HL-60/S4 treated with phorbol 12-myristate 13-acetate at 8.2 ng/mL for 4 days and 3 days (cell line): ENCODE data around the gene VEGFA.

Experiments used
- in situ Hi-C: fragments of 300-500 bp; cut with MboI; formaldehyde crosslinking; loops from 2 replicates; pipeline ENCODE4 v1.15.0; 2022; ENCODE audit warnings: low sequenced_read_pairs

Gene VEGFA

DNA sequence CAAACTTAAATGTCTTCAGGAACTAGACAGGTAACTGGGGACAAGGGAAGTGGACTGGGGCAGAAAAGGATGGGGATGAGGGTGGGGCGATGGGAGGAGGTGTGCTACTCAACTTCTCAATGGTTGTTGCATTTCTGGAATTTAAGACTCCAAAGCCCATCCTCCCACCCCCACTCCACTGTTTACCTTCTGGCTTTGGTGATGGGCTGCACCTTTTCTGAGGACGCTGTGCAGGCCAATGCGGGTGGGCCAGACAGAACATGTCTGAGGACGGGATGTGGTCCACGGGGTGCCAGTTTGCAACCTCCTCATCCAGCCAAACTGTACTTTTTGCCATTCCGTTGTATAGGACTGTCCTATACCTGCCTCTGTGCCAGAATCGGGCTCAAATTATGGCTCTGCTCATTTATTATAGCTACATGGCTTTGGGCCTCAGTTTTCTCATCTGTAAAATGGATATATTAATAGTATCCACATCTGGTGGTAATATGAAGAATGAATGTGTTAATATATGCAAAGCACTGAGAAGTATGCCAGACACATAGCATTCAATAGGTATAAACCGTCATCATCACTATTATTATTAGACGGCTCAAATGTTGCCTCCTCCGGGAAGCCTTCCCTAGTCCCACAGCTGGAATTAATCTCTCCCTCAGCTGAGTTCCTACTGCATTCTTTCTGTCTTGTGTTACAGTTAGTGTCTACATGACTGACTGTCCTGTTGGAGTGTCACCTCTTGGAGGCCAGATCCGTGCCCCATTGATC is 31.0 kb upstream of the VEGFA start:
- in situ Hi-C loops = no loop called here

DNA sequence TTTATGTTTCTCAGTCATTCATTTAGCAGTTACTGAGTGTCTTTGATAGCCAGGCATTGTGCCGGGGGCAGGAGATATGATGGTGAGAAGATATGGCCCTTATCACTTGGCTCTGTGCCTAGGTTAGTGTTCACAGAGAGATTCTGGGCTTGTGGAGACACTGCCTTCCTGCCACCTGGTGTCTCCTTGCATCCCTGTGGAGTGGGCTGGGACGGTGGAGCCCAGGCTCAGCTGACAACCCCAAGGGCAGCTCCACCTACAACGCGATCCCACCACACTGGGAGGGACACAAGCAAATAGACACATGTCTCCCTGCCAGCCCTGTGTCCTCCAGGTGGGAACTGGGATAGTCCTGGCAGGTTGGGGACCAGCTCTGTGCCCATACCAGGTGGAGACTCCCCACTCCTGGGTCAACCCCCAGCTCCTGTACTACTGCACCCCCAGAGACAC is 30.3 kb upstream of the VEGFA start:
- in situ Hi-C loops = no loop called here

DNA sequence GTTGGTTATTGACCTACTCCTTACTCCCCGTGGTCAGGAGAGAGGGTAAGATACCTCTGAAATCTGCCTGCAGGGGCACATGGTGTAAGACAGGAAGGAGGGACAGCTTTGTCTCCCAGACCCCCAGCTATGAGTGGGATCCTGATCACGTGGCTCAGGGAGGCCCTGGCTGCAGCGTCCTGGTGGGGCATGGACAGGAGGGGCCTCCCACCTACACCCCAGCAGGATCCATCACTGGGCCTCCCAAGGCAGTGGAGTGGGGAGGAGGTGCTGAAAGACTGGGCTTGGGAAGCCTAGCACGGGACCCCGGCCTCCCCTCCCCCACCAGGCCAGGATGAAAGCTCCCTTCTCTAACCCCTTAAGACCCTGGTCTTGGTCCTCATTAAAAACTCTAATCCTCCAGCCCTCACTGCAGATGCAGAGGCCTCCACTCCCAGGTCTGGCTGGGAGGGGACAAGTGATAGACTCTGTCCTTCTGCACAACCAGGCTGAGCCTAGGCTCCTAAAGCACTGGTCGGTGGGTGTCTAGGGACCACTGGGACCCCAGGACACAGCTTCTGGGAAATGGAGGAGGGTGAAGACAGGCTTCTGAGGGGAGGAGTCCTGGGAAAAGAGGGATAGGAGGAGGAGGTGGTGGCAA is 29.6 kb upstream of the VEGFA start:
- in situ Hi-C loops = no loop called here

DNA sequence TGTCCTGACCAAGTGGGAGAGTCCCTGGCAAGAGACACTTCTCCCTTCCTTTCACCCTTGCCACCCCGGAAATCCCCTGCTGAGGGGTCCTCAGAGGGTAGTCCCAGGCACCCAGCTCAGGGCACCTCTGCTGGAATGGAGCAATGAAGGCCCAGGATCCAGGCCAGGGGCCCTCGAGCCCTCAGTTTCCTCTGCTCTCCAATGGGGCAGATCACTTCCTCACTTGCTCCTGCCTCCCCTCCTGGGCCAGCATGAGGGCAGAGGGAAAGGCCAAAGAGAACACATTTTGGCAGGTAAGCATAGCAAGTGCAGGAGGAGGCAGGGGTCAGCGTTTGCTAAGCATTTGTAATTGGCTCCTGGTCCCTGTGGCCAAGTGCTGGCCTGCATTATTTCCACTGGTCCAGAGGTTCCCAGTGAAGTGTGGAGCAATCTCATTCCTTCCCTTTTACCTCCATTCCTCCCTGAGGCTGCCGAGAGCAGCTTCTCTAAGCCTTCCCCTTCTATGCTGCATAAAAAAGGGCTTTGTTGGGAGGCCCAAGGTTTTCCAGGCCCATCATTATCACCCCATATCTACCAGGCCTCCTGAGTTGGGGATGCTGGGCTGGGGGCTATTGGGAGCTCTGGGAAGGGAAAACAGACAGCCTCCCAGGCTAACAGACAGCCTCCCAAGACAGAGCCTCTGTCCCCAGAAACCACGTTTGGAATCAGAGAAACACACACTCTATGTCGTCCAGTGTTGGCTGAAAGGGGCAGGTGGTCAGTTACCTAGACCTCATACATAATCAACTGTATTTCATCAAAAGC is 28.8 kb upstream of the VEGFA start:
- in situ Hi-C loops = no loop called here

DNA sequence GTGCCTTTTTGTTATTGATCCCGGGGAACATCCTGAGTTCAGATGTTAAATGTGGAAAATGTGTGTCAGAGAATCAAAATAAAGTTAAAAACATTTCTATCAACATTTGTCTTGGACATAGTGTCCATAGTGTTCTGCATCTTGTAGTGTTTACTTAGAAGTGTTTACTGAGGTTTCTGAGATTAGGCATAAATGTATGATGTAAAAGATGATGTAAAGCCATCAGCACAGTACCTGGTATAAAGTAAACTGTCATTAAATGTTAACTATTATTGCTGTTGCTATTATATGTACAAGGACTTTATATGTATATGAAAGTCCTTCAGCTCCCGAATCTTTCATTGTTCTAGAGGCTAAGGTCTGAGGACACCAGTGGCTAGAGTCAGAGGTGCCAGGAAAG is 28.2 kb upstream of the VEGFA start:
- in situ Hi-C loops = no loop called here

DNA sequence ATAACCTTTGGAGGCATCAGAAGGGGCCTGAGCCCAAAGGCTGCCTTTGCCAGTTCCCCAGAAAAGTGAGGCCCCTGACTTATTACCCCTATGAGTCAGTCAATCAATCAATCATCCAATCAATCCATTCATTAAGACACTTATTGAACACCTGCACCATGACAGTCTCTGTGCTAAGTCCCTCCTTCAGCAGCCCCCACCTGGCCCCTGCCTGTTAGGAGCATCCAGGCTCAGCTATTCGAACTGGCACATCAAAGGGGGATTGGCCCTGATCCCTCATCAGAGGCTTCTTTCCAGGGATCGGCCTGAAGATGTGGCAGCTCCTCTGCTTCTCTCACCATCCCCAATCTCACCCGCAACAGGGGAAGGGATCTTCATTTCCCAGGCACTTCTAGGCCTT is 27.7 kb upstream of the VEGFA start:
- in situ Hi-C loops = no loop called here

DNA sequence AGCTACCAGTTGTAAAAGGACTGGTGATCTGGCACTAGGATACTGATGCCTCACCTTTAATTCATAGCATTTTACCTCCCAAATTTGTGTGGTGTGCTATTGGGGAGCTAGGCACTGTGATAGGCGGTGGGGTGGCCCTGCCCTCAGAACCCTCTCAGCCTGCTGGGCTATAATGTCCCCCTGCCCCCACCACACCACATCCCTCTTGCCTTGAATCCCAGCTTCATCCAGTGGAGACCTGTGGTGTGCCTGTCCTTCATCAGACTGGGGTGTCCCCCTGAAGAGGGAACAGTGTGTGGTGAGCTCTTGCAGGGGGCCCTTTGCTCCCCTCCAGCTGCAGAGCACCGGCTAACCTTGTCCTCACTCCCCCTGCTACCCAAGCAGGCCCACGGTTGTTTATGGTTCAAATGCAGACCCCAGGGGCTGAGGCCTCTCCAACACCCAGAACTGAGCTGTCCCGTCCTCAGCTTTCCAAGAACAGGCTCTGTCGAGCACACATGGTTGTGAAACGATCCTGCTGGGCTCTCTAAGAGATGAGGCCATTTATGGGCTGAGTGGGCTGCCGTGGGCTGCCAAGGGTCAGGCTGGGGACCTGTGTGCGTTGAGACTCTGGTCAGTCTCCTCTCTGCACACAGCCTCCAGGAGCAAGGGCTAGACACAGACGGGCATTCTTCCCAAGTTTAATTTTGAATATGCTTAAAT is 26.9 kb upstream of the VEGFA start:
- in situ Hi-C loops = no loop called here

DNA sequence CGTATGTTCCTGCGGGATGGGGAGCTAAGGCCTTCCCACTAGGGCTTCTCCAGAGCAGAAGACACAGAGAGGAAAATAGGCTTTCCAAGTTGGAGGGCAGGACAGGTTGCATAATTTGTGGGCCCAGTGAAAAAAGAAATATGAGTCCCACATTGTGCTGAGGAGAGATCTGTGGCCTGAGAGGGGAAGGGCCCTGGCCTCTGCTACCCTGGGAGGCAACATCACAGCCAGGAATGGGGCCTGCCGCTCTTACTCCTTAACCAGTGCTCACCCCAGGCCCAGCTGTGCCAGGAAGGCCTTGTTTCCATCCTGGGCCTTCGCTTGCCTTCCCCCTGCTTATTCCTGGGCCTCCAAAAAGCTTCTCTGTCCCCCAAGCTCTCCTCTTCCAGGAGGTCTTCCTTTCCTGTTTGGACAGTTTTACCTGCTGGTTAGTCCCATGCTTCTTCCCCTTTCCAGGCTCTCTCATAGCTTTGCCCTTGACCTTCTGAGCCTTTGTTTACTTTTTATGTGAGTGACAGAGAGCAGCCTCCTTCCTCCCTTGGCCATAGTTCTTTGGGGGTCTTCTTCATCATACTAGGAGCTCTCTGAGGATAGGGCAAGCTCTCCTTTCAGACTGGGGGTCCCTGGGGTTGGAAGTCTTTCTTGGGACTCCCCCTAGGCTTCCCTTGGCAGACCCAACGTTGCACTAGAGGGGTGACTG is 26.2 kb upstream of the VEGFA start:
- in situ Hi-C loops = no loop called here

DNA sequence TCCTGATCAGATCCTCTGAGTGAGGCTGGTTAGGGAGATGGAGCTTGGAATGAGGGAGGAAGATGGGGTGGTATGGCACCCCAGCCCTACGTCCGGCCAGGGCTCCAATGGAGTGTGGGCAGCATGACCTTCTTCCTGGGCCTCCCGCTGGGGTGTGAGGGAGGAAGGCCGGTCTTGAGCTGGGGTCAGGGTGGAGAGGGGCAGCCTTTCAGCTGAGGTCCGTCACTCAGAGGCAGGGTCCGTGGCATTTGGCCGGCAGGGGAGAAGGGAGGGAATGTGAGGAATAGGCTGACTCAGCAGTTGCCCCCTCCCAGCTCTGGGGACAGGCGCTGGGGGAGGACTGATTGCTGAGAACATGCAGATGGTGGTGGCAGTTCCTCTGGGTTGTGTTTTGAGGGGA is 25.5 kb upstream of the VEGFA start:
- in situ Hi-C loops = no loop called here

DNA sequence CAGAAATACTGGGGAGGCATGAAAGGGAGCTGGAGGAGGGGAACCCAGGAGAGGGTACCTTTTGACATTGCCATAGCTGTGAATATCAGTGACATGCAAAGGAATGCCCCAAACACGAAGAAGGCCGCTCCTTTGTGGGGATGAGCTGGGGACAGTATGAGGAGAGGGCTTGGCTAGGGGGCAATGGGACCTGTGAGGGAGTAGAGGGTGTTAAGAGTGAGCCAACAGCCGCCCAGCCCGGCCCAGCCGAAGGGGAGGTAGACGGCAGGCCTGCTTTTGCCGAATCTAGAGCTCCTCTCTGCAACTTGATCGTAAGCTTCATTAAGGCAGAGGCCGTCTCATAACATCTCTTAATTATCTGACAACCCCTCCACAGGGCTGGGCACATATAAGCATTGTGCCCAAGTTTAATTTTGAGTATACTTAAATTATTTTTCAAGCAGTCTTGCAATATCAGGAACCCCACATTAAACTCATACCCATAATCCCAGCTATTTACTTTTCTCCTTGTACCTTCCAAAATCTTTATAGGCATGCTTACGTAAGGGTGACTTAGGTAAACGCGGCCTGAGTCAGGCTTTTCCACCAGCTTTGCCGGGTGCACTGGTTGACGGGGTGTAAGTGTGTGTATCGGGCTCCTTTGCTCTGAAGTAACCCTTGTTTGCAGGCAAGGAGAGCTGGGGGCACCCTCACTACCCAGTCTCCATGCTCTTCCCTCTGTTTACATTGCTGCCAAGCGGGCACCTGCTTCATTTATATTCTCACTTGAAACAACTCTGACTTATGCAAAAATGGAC is 24.9 kb upstream of the VEGFA start:
- in situ Hi-C loops = no loop called here

DNA sequence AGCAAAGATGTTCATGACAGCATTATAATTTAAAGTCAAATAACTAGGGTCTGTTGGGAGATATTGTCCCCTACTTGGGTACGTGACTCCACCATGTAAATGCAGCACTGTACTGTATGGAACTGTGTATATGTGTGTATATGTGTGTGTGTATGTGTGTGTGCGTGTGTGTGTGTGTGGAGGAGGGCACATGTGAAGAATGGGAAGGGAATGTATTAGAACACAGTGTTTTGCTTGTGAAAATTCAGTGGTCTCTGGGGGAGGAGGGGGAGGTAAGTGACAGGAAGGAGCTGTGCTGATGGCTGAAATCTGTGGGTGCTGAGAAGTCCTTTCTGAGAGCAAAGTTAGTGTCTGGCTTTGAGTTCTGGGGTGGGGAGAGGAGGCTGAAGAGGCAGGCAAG is 23.9 kb upstream of the VEGFA start:
- in situ Hi-C loops = no loop called here

DNA sequence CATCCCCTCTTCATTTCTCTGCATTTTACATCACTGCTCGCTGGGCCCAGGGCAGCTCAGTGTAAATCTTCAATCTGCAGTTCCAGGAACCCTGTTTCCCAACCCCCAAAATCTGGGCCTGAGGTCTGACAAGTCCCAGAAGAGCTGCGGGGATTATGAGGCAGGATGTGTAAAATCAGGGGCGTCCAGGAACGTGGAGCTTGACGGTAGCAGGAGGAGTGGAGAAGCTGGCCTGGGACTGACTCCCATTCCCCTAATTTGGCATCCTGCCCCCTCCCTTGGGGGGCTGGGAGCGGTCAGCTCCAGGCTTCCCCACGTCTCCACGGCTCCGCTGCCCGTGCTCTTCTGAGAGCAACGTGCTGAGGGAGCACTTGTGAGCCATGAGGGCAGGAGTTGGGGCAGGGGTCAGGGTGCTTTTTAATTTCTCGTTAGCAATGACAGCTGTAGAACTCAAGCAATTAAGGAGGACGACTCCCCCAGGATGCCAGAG is 23.4 kb upstream of the VEGFA start:
- in situ Hi-C loops = no loop called here

DNA sequence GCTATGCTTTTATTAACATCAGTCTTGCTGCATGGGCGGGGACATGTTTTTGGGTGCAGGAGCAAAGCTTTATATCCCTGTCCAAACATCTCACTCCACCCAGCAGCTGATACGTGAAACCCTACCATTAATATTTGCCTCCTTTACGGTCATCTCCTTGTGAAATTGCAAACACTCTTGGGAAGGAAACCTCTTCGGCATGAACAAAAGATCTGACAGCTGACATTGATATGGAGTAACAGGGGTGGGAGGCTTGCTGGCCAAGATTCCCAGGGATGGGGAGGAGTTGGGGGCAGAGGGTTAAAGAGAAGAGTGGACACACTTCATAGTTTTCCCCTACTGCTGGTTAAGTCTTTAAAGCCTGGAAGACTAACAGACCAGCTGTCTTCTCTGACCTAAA is 22.2 kb upstream of the VEGFA start:
- in situ Hi-C loops = no loop called here

DNA sequence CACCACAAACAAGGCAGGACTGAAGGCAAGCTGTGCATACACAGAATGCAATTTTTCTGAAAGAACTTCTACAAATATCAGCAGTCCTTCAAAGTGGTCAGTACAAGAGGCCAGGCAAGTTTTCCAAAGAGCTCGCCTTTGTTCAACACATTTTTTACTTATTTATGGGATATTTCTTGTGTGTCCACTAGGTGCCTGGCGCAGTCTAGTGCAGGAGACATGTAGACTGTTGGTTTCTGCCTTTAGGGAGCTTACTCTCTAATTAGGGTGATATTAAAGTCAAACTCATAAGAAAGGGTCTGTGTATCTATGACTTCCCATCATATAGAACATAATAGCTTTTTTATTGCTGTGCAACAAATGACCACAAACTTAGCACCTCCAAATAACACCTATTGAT is 21.2 kb upstream of the VEGFA start:
- in situ Hi-C loops = no loop called here

DNA sequence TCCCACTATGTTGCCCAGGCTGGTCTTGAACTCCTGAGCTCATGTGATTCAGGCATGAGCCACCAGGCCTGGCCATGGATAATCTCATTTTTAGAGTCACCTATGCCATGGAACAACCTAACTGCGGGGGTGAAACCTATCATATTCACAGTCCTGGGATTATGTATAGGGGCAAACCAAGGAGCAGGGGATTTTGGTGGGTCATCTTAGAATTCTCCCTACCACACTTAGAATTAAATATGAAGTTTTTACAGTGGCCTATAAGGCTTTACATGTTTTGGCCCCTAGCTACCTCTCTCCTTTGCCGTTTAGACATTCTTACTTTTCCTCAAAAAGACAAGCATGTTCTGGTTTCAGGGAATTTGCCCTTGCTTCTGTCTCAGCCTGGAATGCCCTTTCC is 20.6 kb upstream of the VEGFA start:
- in situ Hi-C loops = no loop called here

DNA sequence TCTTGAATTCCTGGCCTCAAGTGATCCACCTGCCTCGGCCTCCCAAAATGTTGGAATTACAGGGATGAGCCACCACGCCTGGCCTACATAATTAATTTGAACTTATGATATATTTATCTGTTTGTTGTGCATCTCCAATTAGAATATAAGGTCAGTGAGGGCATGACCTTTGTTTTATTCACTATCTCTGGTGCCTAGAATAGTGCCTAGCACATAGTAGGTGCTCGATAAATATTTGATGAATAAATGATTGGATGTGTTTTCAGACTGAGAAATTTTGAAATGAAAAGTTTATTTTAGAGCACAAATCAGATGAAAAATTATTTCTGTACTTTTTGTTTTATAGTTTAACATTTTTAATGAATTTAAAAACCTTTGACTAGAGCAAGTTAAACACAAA is 19.4 kb upstream of the VEGFA start:
- in situ Hi-C loops = no loop called here

DNA sequence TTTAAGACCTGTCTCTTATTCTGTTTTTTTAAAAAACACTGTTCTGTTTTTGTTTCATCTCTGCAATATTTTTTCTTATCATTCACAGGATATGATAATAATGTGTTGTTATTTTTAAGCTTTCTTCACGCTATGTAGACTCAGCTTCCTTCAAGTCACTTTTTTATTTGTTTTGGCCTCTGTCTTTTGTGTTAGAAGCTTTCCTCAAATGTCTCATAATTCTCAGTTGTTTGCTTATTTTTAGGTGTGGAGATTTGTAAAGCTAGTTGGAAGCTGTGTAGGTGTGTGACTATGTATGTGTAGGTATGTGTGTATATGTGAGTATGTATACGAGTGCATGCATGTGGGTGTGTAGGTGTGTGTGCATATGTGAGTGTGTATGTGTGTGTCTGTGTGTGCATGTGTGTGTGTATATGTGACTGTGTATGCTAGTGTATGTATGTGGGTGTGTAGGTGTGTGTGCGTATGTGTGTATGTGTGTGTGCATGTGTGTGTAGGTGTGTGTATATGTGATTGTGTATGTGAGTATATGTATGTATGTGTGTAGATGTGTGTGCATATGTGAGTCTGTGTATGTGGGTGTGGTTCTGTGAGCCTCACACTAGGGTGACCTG is 16.3 kb upstream of the VEGFA start:
- in situ Hi-C loops = no loop called here

DNA sequence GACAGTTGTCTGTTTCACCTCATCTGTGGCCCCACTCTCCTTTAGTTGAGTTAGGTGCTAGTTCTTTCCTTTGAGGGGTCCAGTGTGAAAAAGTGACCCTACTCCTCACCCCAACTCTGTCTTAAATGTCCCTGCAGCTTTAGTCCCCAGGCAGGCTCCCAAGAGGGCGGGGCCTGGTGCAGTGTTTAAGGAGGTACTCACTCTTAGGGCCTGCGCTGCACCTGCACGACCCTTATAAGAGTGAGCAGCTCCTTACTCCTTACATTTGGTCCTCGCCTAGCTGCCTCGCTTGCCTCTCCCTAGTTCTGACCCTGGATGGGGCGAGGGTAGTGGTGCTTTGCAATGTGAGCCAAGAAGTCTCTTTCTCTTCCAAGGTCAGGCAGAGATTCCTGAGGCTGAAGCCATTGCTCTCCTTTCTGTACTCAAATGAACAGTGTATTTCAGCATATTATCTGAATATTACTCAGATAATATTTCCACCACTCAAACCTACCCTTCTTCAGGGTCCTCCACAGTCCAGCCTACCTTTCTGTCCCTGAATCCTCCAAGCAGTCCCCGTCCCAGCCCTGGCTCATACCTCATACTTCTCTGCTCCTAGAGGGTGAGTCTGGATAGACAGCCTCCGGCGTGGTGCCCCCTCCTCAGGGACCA is 11.9 kb upstream of the VEGFA start:
- in situ Hi-C loops = no loop called here

DNA sequence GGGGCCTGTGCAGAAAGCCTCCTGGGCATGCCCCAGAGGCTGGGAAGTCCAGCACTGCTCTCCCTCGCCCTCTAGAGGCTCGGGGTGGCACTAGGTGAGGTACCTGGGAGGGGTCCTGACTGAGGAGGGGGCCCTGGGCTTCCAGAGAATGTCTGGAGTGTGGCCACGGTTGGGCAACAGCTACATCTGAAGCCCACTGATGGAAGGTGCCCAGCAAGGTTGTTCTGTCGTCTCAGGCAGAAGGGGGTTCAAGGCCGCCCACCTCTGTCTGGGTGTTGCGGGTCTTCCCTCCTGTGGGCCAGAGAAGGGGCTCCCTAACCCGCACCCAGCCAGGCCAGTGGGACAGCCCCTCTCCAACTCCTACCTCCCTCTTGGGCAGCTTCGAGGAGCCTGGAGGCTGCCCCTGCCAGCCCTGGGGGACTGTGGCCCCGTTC is 11.4 kb upstream of the VEGFA start:
- in situ Hi-C loops = no loop called here
